Endothelial cell of umbilical vein (primary cell): ENCODE measurements around the gene NLGN1. TPM values are rescaled to one million over a fixed set of nuclear protein-coding genes. Genes with fewer than 3 reads are reported as not detected.

Experiments
- BruUV-seq: library from RNA; stranded (reverse); fragments of 400-500 nt; replicated peaks from 2 replicates; lab custom pipeline; 2021; lab: Mats Ljungman, UMichigan
- CTCF ChIA-PET: fragments of 300-600, 350-600 bp; sonication (Branson Sonifier 250); formaldehyde crosslinking; loops from one replicate; lab custom pipeline; 2021; ENCODE audit warnings: antibody characterized with exemption, inconsistent platforms; lab: Charles Lee
- POLR2A ChIA-PET: fragments of 300-600, 350-600 bp; sonication (Branson Sonifier 250); formaldehyde crosslinking; loops from one replicate; lab custom pipeline; 2021; ENCODE audit warnings: antibody characterized with exemption, inconsistent platforms; lab: Charles Lee
- DNase-seq: peaks from one replicate; pipeline ENCODE4 v3.0.0-alpha.2; 2011; ENCODE audit warnings: low read depth, low spot score
- FAIRE-seq: peaks from 2 replicates; lab custom pipeline; 2011; peaks lifted over from hg19 to GRCh38; lab: Jason Lieb, UNC
- H2AFZ ChIP-seq: 2 replicates; pipeline ENCODE4 v1.6.0; 2012; ENCODE audit warnings: low read depth, low read length, control low read depth, inconsistent platforms
- H3K27ac ChIP-seq: 2 replicates; pipeline ENCODE4 v1.5.1; 2011; ENCODE audit warnings: low read depth, mild to moderate bottlenecking, control low read depth, low read length, moderate library complexity; ENCODE audit not compliant: insufficient read depth
- H3K27me3 ChIP-seq, 2 experiments: 2 replicates each; pipeline versions ENCODE4 v1.6.0 to v1.6.1; 2011; ENCODE audit warnings: low read length in 2 of 2, mixed read lengths in 1 of 2; ENCODE audit not compliant: control insufficient read depth in 2 of 2, insufficient read depth in 2 of 2
- H3K36me3 ChIP-seq, 2 experiments: 2 replicates in 1 of 2; 3 replicates in 1 of 2; pipeline ENCODE4 v1.5.1; 2011; ENCODE audit warnings: low read length in 2 of 2, mild to moderate bottlenecking in 1 of 2, moderate library complexity in 1 of 2; ENCODE audit not compliant: control insufficient read depth in 2 of 2, insufficient read depth in 2 of 2; ENCODE audit errors: extremely low read depth in 1 of 2
- H3K4me1 ChIP-seq: 3 replicates; pipeline ENCODE4 v1.5.1; 2011; ENCODE audit warnings: mild to moderate bottlenecking, low read length; ENCODE audit not compliant: control insufficient read depth, insufficient read depth; ENCODE audit errors: extremely low read depth
- H3K4me2 ChIP-seq: 2 replicates; pipeline ENCODE4 v1.6.1; 2011; ENCODE audit warnings: low read length, control low read depth, mixed read lengths; ENCODE audit not compliant: insufficient read depth
- H3K4me3 ChIP-seq, 3 experiments: fragments of 200-600 bp in 1 of 3; sonication (generic), shearing (Covaris generic) in 1 of 3; replicated peaks in 1 of 3; 2 replicates each; pipeline ENCODE4 v1.5.1; 2011 to 2016; ENCODE audit warnings: control low read depth in 3 of 3, low read length in 3 of 3, mild to moderate bottlenecking in 2 of 3, inconsistent platforms in 1 of 3, low read depth in 1 of 3, moderate library complexity in 1 of 3; ENCODE audit not compliant: insufficient read depth in 1 of 3
- H3K79me2 ChIP-seq: 2 replicates; pipeline ENCODE4 v1.6.0; 2012; ENCODE audit warnings: low read length, inconsistent platforms; ENCODE audit not compliant: control insufficient read depth, insufficient read depth
- H3K9ac ChIP-seq: replicated peaks from 2 replicates; pipeline ENCODE3; 2011; ENCODE audit warnings: low read length, control low read depth; ENCODE audit not compliant: insufficient read depth; ENCODE audit errors: extremely low read depth
- H3K9me1 ChIP-seq: replicated peaks from 3 replicates; pipeline ENCODE4 v1.6.0; 2011; ENCODE audit warnings: mild to moderate bottlenecking, low read length; ENCODE audit not compliant: control insufficient read depth, insufficient read depth; ENCODE audit errors: extremely low read depth
- H3K9me3 ChIP-seq: replicated peaks from 2 replicates; pipeline ENCODE4 v1.5.1; 2012; ENCODE audit warnings: low read length, inconsistent platforms; ENCODE audit not compliant: control insufficient read depth, insufficient read depth
- H4K20me1 ChIP-seq: replicated peaks from 2 replicates; pipeline ENCODE3; 2011; ENCODE audit warnings: mild to moderate bottlenecking, low read length; ENCODE audit not compliant: control insufficient read depth, insufficient read depth; ENCODE audit errors: extremely low read depth
- EZH2 ChIP-seq: IDR thresholded peaks from 2 replicates; pipeline ENCODE4 v1.6.1; 2012; ENCODE audit warnings: borderline replicate concordance, low read depth, mild to moderate bottlenecking, moderate library complexity, low read length, inconsistent platforms; ENCODE audit not compliant: severe bottlenecking
- FOS ChIP-seq: IDR thresholded peaks from 2 replicates; pipeline ENCODE4 v1.6.1; 2011; ENCODE audit warnings: mild to moderate bottlenecking, low read length, moderate library complexity, borderline replicate concordance; ENCODE audit not compliant: insufficient read depth
- GATA2 ChIP-seq: IDR thresholded peaks from 2 replicates; pipeline ENCODE4 v1.7.0; 2011; ENCODE audit warnings: low read depth, mild to moderate bottlenecking, moderate library complexity, mixed read lengths, low read length; ENCODE audit not compliant: insufficient read length, insufficient read depth
- JUN ChIP-seq: IDR thresholded peaks from 2 replicates; pipeline ENCODE4 v1.6.1; 2011; ENCODE audit warnings: borderline replicate concordance, low read depth; ENCODE audit not compliant: insufficient read length, insufficient read depth
- MYC ChIP-seq: IDR thresholded peaks from one replicate; pipeline ENCODE4 v1.6.1; 2011; ENCODE audit warnings: mild to moderate bottlenecking, low read depth, low read length
- POLR2A ChIP-seq: IDR thresholded peaks from 2 replicates; pipeline ENCODE4 v1.6.1; 2012; ENCODE audit warnings: low read depth, mild to moderate bottlenecking, control low read depth, low read length
- POLR2AphosphoS5 ChIP-seq: IDR thresholded peaks from 2 replicates; pipeline ENCODE4 v1.6.1; 2012; ENCODE audit warnings: low read depth, mild to moderate bottlenecking, control low read depth, low read length, moderate library complexity; ENCODE audit not compliant: insufficient read depth
- dilution Hi-C: fragments of 300-500 bp; cut with MboI; formaldehyde crosslinking; loops from one replicate; pipeline ENCODE4 v1.15.0; 2019; ENCODE audit warnings: low sequenced_read_pairs; ENCODE audit not compliant: extremely low pct_ligation_motif_present
- intact Hi-C: fragments of 100-400 bp; cut with micrococcal nuclease; formaldehyde crosslinking; loops from one replicate; pipeline ENCODE4 v1.10.0; 2022
- polyA plus RNA-seq, 4 experiments: library from polyadenylated mRNA; depleted of rRNA in 3 of 4; stranded (reverse) in 3 of 4; unstranded in 1 of 4; fragments of >200 nt; gene quantifications; 2 replicates each; pipeline versions ENCODE4 v1.2.1 to v1.2.3, GENCODE V29; 2011 to 2012; ENCODE audit warnings: missing spikeins in 1 of 4
- total RNA-seq: library from RNA; stranded (reverse); gene quantifications from 2 replicates; pipeline ENCODE4 v1.2.3, GENCODE V29; 2021
- TF ChIP-seq, protein P1 (sequence below): IDR thresholded peaks from 2 replicates; pipeline ENCODE4 v1.6.1; 2011; ENCODE audit not compliant: insufficient read depth, insufficient read length
- TF ChIP-seq, protein P2 (sequence below), 2 donors: IDR thresholded peaks; 1 replicate in 1 of 2; 2 replicates in 1 of 2; pipeline ENCODE4 v1.5.1; 2011; ENCODE audit warnings: low read length in 2 of 2, mild to moderate bottlenecking in 2 of 2, moderate library complexity in 2 of 2, control low read depth in 1 of 2, inconsistent platforms in 1 of 2, low read depth in 1 of 2; ENCODE audit not compliant: insufficient read depth in 1 of 2; ENCODE audit errors: extremely low read depth in 1 of 2

NLGN1 gene
- total and polyA plus RNA-seq, 2 donors (not counting 3 experiments of a cell fraction or from before 2014, with no cell fraction given): 7.9 to 16.3 TPM

- no peaks in the 10 kb centered on the region for H3K36me3 ChIP-seq
- no peak overlapping the region for H2AFZ ChIP-seq
- H3K4me1 ChIP-seq: no peaks in the 10 kb centered on the region
- no peak overlapping the region for H3K4me2 ChIP-seq
- ChIA-PET CTCF (interaction anchor here (0.6 kb wide), 1 partner anchor 40 kb away, joined by 3 read pairs; no protein-coding TSS in a partner anchor), POLR2A (no interaction called here)
- no peak overlapping the region for H3K9ac ChIP-seq
- no peaks in the 10 kb centered on the region for H3K9me3 ChIP-seq
- no peaks in the 10 kb centered on the region for H3K79me2 ChIP-seq
- BruUV-seq: no TSS peak
- FAIRE-seq: no peak
- H3K27ac ChIP-seq: no peak overlapping the region
- no peaks in the 10 kb centered on the region for H3K9me1 ChIP-seq
- H3K4me3 ChIP-seq: no peak overlapping the region
- TF ChIP-seq POLR2A (no peak), MYC (no peak), FOS (no peak), POLR2AphosphoS5 (no peak), GATA2 (no peak), JUN (no peak), EZH2 (no peak)
- TF ChIP-seq, protein P1, sequence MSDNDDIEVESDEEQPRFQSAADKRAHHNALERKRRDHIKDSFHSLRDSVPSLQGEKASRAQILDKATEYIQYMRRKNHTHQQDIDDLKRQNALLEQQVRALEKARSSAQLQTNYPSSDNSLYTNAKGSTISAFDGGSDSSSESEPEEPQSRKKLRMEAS: no peak
- TF ChIP-seq, protein P2, sequence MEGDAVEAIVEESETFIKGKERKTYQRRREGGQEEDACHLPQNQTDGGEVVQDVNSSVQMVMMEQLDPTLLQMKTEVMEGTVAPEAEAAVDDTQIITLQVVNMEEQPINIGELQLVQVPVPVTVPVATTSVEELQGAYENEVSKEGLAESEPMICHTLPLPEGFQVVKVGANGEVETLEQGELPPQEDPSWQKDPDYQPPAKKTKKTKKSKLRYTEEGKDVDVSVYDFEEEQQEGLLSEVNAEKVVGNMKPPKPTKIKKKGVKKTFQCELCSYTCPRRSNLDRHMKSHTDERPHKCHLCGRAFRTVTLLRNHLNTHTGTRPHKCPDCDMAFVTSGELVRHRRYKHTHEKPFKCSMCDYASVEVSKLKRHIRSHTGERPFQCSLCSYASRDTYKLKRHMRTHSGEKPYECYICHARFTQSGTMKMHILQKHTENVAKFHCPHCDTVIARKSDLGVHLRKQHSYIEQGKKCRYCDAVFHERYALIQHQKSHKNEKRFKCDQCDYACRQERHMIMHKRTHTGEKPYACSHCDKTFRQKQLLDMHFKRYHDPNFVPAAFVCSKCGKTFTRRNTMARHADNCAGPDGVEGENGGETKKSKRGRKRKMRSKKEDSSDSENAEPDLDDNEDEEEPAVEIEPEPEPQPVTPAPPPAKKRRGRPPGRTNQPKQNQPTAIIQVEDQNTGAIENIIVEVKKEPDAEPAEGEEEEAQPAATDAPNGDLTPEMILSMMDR (IDR thresholded peaks at IDR 0.05; ENCODE audit: extremely low read depth in 1 of 2, insufficient read depth in 1 of 2, low read depth in 1 of 2, low read length in 2 of 2): no peak
- no peak for DNase-seq
- intact Hi-C loops (no loop called here), dilution Hi-C loops (no loop called here)
- no peaks in the 10 kb centered on the region for H3K27me3 ChIP-seq
- H4K20me1 ChIP-seq: no peaks in the 10 kb centered on the region
Observed at GRCh38 chr3:173869766-173870165, 472.2 kb downstream of the NLGN1 start.
